ENCODE data around the gene HAGHL.

GRCh38 chr16:694863-695354, 32.0 kb upstream of the HAGHL start:
- TF ChIP-seq, protein P1, sequence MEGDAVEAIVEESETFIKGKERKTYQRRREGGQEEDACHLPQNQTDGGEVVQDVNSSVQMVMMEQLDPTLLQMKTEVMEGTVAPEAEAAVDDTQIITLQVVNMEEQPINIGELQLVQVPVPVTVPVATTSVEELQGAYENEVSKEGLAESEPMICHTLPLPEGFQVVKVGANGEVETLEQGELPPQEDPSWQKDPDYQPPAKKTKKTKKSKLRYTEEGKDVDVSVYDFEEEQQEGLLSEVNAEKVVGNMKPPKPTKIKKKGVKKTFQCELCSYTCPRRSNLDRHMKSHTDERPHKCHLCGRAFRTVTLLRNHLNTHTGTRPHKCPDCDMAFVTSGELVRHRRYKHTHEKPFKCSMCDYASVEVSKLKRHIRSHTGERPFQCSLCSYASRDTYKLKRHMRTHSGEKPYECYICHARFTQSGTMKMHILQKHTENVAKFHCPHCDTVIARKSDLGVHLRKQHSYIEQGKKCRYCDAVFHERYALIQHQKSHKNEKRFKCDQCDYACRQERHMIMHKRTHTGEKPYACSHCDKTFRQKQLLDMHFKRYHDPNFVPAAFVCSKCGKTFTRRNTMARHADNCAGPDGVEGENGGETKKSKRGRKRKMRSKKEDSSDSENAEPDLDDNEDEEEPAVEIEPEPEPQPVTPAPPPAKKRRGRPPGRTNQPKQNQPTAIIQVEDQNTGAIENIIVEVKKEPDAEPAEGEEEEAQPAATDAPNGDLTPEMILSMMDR (IDR thresholded peaks at IDR 0.05): no peak
- TF ChIP-seq POLR2A (IDR thresholded peaks at IDR 0.05): no peak
- no peak for TF ChIP-seq POLR2AphosphoS5 (IDR thresholded peaks at IDR 0.05)

All from prostate gland (tissue), 2 donors.